Activated CD8-positive, alpha-beta T cell treated with anti-CD3 and anti-CD28 coated beads for 36 hours (primary cell): ENCODE measurements around the gene MKI67. TPM values are rescaled to one million over a fixed set of nuclear protein-coding genes. Genes with fewer than 3 reads are reported as not detected.
A peak's percentile ranks its signal among the peaks of the same experiment; 100 is the strongest.

Experiments
- ATAC-seq: fragments of 200-7000 bp; cut with Tn5 transposase; one replicate; pipeline ENCODE4 v1.10.0; 2021; ENCODE audit warnings: mild to moderate bottlenecking, moderate library complexity
- CTCF ChIA-PET: fragments of 350-600 bp; sonication (Branson Sonifier 250); formaldehyde crosslinking; loops from one replicate; lab custom pipeline; 2021; ENCODE audit warnings: antibody characterized with exemption; lab: Charles Lee
- POLR2A ChIA-PET: fragments of 350-600 bp; sonication (Branson Sonifier 250); formaldehyde crosslinking; loops from one replicate; lab custom pipeline; 2021; ENCODE audit warnings: antibody characterized with exemption; lab: Charles Lee
- DNase-seq: peaks from one replicate; pipeline ENCODE4 v3.0.0-alpha.2; 2020
- H3K27ac Mint-ChIP-seq: one replicate; pipeline ENCODE4 v1.8.0; 2021; ENCODE audit warnings: mild to moderate bottlenecking, mixed read lengths
- H3K27me3 Mint-ChIP-seq: one replicate; pipeline ENCODE4 v1.8.0; 2021; ENCODE audit warnings: mixed read lengths
- H3K36me3 Mint-ChIP-seq: one replicate; pipeline ENCODE4 v1.8.0; 2021; ENCODE audit warnings: low read depth, mixed read lengths
- H3K4me1 Mint-ChIP-seq: one replicate; pipeline ENCODE4 v1.8.0; 2021; ENCODE audit warnings: low read depth, mixed read lengths
- H3K4me3 Mint-ChIP-seq: one replicate; pipeline ENCODE4 v1.8.0; 2021; ENCODE audit warnings: mild to moderate bottlenecking, moderate library complexity, mixed read lengths
- H3K9me3 Mint-ChIP-seq: one replicate; pipeline ENCODE4 v1.8.0; 2021; ENCODE audit warnings: mixed read lengths
- CTCF ChIP-seq: fragments of 200-600 bp; IDR thresholded peaks from one replicate; pipeline ENCODE4 v1.8.0; 2022; ENCODE audit warnings: antibody characterized with exemption, mild to moderate bottlenecking
- intact Hi-C: fragments of 100-400 bp; cut with micrococcal nuclease; formaldehyde crosslinking; loops from one replicate; pipeline ENCODE4 v1.10.0; 2022
- total RNA-seq, 2 experiments: library from RNA; stranded (reverse); gene quantifications; one replicate each; pipeline ENCODE4 v1.2.3, GENCODE V29; 2021

The MKI67 gene
- total RNA-seq, 2 experiments from 2014 or later, result 205 to 230 TPM

GRCh38 chr10:128053356-128053755 is 72.9 kb downstream of the MKI67 start:
- CTCF ChIA-PET, result interaction anchor here (3.2 to 3.5 kb wide), 2 partner anchors 10 to 17 kb away, joined by 24 to 27 read pairs; no protein-coding TSS in a partner anchor
- Mint-ChIP-seq H3K4me1 (peaks cover 40% of the 10 kb centered on the region), H3K36me3 (peaks cover 62% of the 10 kb centered on the region), H3K4me3 (no peak overlapping the region), H3K9me3 (no peaks in the 10 kb centered on the region), H3K27me3 (no peaks in the 10 kb centered on the region), H3K27ac (no peak overlapping the region)
- no peak for ATAC-seq
- DNase-seq, result no peak
- intact Hi-C loops, result no loop called here
- no peak for TF ChIP-seq CTCF
- POLR2A ChIA-PET, result interaction anchor here (5.3 kb wide), 1 partner anchor 10 kb away, joined by 44 read pairs; no protein-coding TSS in a partner anchor

GRCh38 chr10:128052696-128053095 is 73.5 kb downstream of the MKI67 start:
- Mint-ChIP-seq H3K27ac (no peak overlapping the region), H3K4me1 (peaks cover 37% of the 10 kb centered on the region), H3K36me3 (peaks cover 61% of the 10 kb centered on the region), H3K27me3 (no peaks in the 10 kb centered on the region), H3K4me3 (no peak overlapping the region), H3K9me3 (no peaks in the 10 kb centered on the region)
- CTCF ChIA-PET, result interaction anchor here (3.2 to 3.5 kb wide), 2 partner anchors 10 to 17 kb away, joined by 24 to 27 read pairs; no protein-coding TSS in a partner anchor
- no peak for DNase-seq
- TF ChIP-seq CTCF, result no peak
- no peak for ATAC-seq
- intact Hi-C loops, result no loop called here
- POLR2A ChIA-PET, result interaction anchor here (5.3 kb wide), 1 partner anchor 10 kb away, joined by 44 read pairs; no protein-coding TSS in a partner anchor

- no peaks in the 10 kb centered on the region for H3K9me3 Mint-ChIP-seq
- H3K4me1 Mint-ChIP-seq, result peaks cover 35% of the 10 kb centered on the region
- no peak overlapping the region for H3K4me3 Mint-ChIP-seq
- no peak overlapping the region for H3K27ac Mint-ChIP-seq
- ChIA-PET POLR2A (interaction anchor here (1.2 to 5.3 kb wide), 2 partner anchors 10 to 12 kb away, joined by 3 to 44 read pairs; no protein-coding TSS in a partner anchor), CTCF (interaction anchor here (1.0 to 3.5 kb wide), 5 partner anchors 12 to 145 kb away, joined by 3 to 27 read pairs (median 11); partner anchors contain the start of gene PTPRE)
- intact Hi-C loops, result no loop called here
- ATAC-seq, result no peak
- TF ChIP-seq CTCF, result no peak
- H3K27me3 Mint-ChIP-seq, result no peaks in the 10 kb centered on the region
- peaks cover 59% of the 10 kb centered on the region for H3K36me3 Mint-ChIP-seq
- DNase-seq, result no peak
Measured at GRCh38 chr10:128051548-128051947, 74.7 kb downstream of the MKI67 start.

GRCh38 chr10:128050936-128051335 is 75.3 kb downstream of the MKI67 start:
- ChIA-PET POLR2A (interaction anchor here (1.2 to 5.3 kb wide), 2 partner anchors 10 to 12 kb away, joined by 3 to 44 read pairs; no protein-coding TSS in a partner anchor), CTCF (interaction anchor here (1.0 to 3.5 kb wide), 6 partner anchors 12 to 144 kb away, joined by 3 to 27 read pairs (median 8); partner anchors contain the start of gene PTPRE)
- Mint-ChIP-seq H3K27me3 (no peaks in the 10 kb centered on the region), H3K9me3 (no peaks in the 10 kb centered on the region), H3K27ac (no peak overlapping the region), H3K36me3 (peaks cover 56% of the 10 kb centered on the region), H3K4me1 (peaks cover 39% of the 10 kb centered on the region), H3K4me3 (no peak overlapping the region)
- TF ChIP-seq CTCF, result no peak
- DNase-seq (no peak), ATAC-seq (no peak)
- intact Hi-C loops, result no loop called here

- Mint-ChIP-seq H3K4me1 (peaks cover 39% of the 10 kb centered on the region), H3K36me3 (peaks cover 49% of the 10 kb centered on the region), H3K9me3 (no peaks in the 10 kb centered on the region), H3K27me3 (no peaks in the 10 kb centered on the region), H3K4me3 (peak overlapping the region; percentile 90), H3K27ac (peak overlapping the region; percentile 48)
- ChIA-PET POLR2A (interaction anchor here (5.3 kb wide), 1 partner anchor 13 kb away, joined by 44 read pairs; no protein-coding TSS in a partner anchor), CTCF (interaction anchor here (1.5 to 6.8 kb wide), 4 partner anchors 14 to 143 kb away, joined by 4 to 101 read pairs (median 14); partner anchors contain the start of gene PTPRE)
- no peak for ATAC-seq
- intact Hi-C loops, result no loop called here
- no peak for TF ChIP-seq CTCF
- no peak for DNase-seq
Measured at GRCh38 chr10:128050121-128050516, 76.1 kb downstream of the MKI67 start.
